ENCODE results near the gene DYRK1A. TPM values are rescaled to one million over a fixed set of nuclear protein-coding genes. Genes with fewer than 3 reads are reported as not detected.
A peak's percentile ranks its signal among the peaks of the same experiment; 100 is the strongest.

The DYRK1A gene
- polyA plus RNA-seq, 3 donors from 2014 or later = 1.8 to 4.8 (median 4.0) TPM

DNA sequence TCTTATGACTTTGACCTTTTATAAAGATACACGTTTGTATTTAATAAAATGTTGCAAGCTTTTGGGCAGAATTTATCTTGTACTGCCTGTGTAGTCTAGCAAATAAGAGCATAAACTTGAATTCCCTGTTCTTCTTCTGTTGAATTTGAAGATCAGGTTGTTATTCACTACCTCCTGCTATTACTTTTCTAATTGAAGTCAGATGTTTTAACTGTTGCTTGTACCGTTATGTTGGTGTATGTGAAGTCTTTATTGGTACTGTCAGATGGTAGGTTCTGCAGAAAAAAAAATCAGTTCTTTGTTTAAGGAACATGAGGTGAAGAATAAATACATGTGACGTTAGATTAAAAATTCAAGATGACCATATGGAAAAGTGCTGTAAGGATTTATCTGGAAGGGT, 69.1 kb downstream of the DYRK1A start:
- H3K36me3 Mint-ChIP-seq = no peaks in the 10 kb centered on the region
- H3K9me3 Mint-ChIP-seq = no peaks in the 10 kb centered on the region
- H3K27me3 Mint-ChIP-seq (ENCODE audit: low read depth in 3 of 3) = peaks cover 0 to 2% (median 0%) of the 10 kb centered on the region in 3 donors
- H3K4me1 Mint-ChIP-seq = peaks cover 33 to 40% of the 10 kb centered on the region in 2 donors
- no peak for DNase-seq
- no peak overlapping the region for H3K4me3 Mint-ChIP-seq
- no peak overlapping the region for H3K27ac Mint-ChIP-seq

- DNase-seq = no peak
- Mint-ChIP-seq H3K27me3 (ENCODE audit: low read depth in 3 of 3) (peaks cover 0 to 1% (median 0%) of the 10 kb centered on the region in 3 donors), H3K4me1 (peaks cover 33 to 40% of the 10 kb centered on the region in 2 donors), H3K9me3 (no peaks in the 10 kb centered on the region), H3K27ac (no peak overlapping the region), H3K36me3 (no peaks in the 10 kb centered on the region), H3K4me3 (no peak overlapping the region)
These were observed 69.6 kb downstream of the DYRK1A start for GRCh38 chr21:37436174-37436573.

GRCh38 chr21:37437376-37438080, 71.0 kb downstream of the DYRK1A start:
- Mint-ChIP-seq H3K27ac (peak overlapping the region in 2 of 6 donors; percentile 54 to 70), H3K9me3 (no peaks in the 10 kb centered on the region), H3K36me3 (no peaks in the 10 kb centered on the region), H3K27me3 (ENCODE audit: low read depth in 3 of 3) (no peaks in the 10 kb centered on the region), H3K4me1 (peaks cover 35 to 40% of the 10 kb centered on the region in 2 donors), H3K4me3 (no peak overlapping the region)
- DNase-seq = no peak

GRCh38 chr21:37443683-37444082, 77.1 kb downstream of the DYRK1A start:
- no peak for DNase-seq
- Mint-ChIP-seq H3K27ac (peak overlapping the region in 2 of 6 donors; percentile 3 to 46), H3K4me3 (no peak overlapping the region), H3K4me1 (peaks cover 78 to 83% of the 10 kb centered on the region in 2 donors), H3K36me3 (no peaks in the 10 kb centered on the region), H3K9me3 (no peaks in the 10 kb centered on the region), H3K27me3 (ENCODE audit: low read depth in 3 of 3) (no peaks in the 10 kb centered on the region)

DNA sequence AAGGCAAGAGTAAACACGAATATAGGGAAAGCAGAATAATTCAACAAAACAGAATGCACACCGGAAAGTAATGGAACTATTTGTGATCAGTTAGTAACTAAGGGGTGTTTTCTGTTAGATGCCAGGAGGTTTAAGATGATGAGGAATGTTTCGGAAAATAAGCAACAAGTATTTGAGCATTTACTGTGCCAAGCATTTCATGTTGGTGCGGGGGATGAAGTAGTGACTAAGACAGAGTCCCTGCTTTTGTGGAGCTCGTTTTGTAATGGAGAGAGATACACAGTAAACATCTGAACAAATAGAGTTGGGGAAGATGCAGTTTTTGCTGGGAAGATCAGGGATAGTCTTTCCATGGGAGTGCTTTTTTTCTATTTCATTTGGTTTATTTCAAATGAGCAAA, 78.7 kb downstream of the DYRK1A start:
- DNase-seq = no peak
- H3K36me3 Mint-ChIP-seq = no peaks in the 10 kb centered on the region
- H3K4me3 Mint-ChIP-seq = peak overlapping the region in 1 of 5 donors; percentile 33
- H3K27me3 Mint-ChIP-seq (ENCODE audit: low read depth in 3 of 3) = no peaks in the 10 kb centered on the region
- H3K27ac Mint-ChIP-seq = peak overlapping the region in 1 of 6 donors; percentile 10
- no peaks in the 10 kb centered on the region for H3K9me3 Mint-ChIP-seq
- peaks cover 91 to 99% of the 10 kb centered on the region in 2 donors for H3K4me1 Mint-ChIP-seq

- peak overlapping the region in 3 of 5 donors; percentile 3 to 18 (median 8) for H3K4me3 Mint-ChIP-seq
- H3K27me3 Mint-ChIP-seq (ENCODE audit: low read depth in 3 of 3) = peaks cover 0 to 3% (median 0%) of the 10 kb centered on the region in 3 donors
- peaks cover 84 to 99% of the 10 kb centered on the region in 2 donors for H3K4me1 Mint-ChIP-seq
- peak overlapping the region; percentile 58 to 74 (median 61) for H3K27ac Mint-ChIP-seq
- DNase-seq = no peak
- no peaks in the 10 kb centered on the region for H3K9me3 Mint-ChIP-seq
- H3K36me3 Mint-ChIP-seq = no peaks in the 10 kb centered on the region
These were observed 80.0 kb downstream of the DYRK1A start for GRCh38 chr21:37446552-37446951.

GRCh38 chr21:37447288-37447936, 80.8 kb downstream of the DYRK1A start:
- peak overlapping the region; percentile 56 to 71 (median 59) for H3K4me3 Mint-ChIP-seq
- H3K9me3 Mint-ChIP-seq = no peaks in the 10 kb centered on the region
- H3K36me3 Mint-ChIP-seq = no peaks in the 10 kb centered on the region
- DNase-seq = peak in 2 of 3 donors; percentile 16 to 18
- H3K4me1 Mint-ChIP-seq = peaks cover 84 to 99% of the 10 kb centered on the region in 2 donors
- H3K27me3 Mint-ChIP-seq (ENCODE audit: low read depth in 3 of 3) = peaks cover 0 to 3% (median 0%) of the 10 kb centered on the region in 3 donors
- peak overlapping the region; percentile 58 to 92 (median 88) for H3K27ac Mint-ChIP-seq

DNA sequence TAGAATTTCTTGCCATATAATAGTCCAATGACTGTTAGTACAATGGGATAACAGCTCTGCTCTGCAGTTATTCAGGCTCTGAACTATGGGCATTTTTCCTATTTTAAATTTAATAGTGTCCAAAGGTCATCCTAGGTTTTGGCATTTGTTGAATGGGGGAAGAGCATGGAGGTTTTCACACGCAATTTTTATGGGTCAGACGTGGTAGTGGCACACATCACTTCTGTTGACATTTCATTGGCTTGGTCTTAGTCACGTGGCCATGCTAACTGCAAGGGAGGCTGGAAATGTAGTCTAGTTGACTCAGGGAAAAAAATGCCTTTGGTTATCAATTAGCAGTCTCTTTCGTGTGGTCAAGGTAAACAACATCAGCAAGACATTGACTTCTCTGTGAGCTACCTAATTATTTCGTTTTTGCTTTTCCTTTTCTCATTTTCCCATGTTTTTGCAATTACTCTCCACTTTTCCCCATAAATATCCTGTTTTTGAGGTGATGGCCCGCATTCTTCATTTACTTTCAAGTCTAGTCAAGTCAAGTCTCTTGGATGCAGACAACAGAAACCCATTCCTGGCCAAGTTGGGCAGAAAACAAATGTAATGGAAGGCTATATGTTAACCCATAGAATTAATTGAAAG, 82.8 kb downstream of the DYRK1A start:
- Mint-ChIP-seq H3K4me1 (peaks cover 80 to 98% of the 10 kb centered on the region in 2 donors), H3K27me3 (ENCODE audit: low read depth in 3 of 3) (peaks cover 0 to 3% (median 3%) of the 10 kb centered on the region in 3 donors), H3K27ac (peak overlapping the region in 4 of 6 donors; percentile 15 to 81 (median 32)), H3K36me3 (no peaks in the 10 kb centered on the region), H3K4me3 (peak overlapping the region in 1 of 5 donors; percentile 7), H3K9me3 (no peaks in the 10 kb centered on the region)
- DNase-seq = no peak

- Mint-ChIP-seq H3K4me3 (no peak overlapping the region), H3K9me3 (no peaks in the 10 kb centered on the region), H3K4me1 (peaks cover 79 to 98% of the 10 kb centered on the region in 2 donors), H3K36me3 (no peaks in the 10 kb centered on the region), H3K27ac (peak overlapping the region in 5 of 6 donors; percentile 12 to 61 (median 40)), H3K27me3 (ENCODE audit: low read depth in 3 of 3) (peaks cover 0 to 3% (median 3%) of the 10 kb centered on the region in 3 donors)
- no peak for DNase-seq
These were observed 83.9 kb downstream of the DYRK1A start for GRCh38 chr21:37450445-37450941.

GRCh38 chr21:37451446-37451845, 84.9 kb downstream of the DYRK1A start:
- Mint-ChIP-seq H3K27me3 (ENCODE audit: low read depth in 3 of 3) (peaks cover 0 to 3% (median 3%) of the 10 kb centered on the region in 3 donors), H3K4me3 (no peak overlapping the region), H3K9me3 (no peaks in the 10 kb centered on the region), H3K36me3 (no peaks in the 10 kb centered on the region), H3K4me1 (peaks cover 82 to 99% of the 10 kb centered on the region in 2 donors), H3K27ac (peak overlapping the region; percentile 20 to 83 (median 42))
- DNase-seq = no peak

- H3K4me3 Mint-ChIP-seq = peak overlapping the region in 3 of 5 donors; percentile 7 to 10 (median 7)
- H3K27ac Mint-ChIP-seq = peak overlapping the region; percentile 10 to 83 (median 42)
- no peak for DNase-seq
- H3K4me1 Mint-ChIP-seq = peaks cover 81 to 98% of the 10 kb centered on the region in 2 donors
- no peaks in the 10 kb centered on the region for H3K9me3 Mint-ChIP-seq
- H3K27me3 Mint-ChIP-seq (ENCODE audit: low read depth in 3 of 3) = peaks cover 0 to 3% (median 3%) of the 10 kb centered on the region in 3 donors
- H3K36me3 Mint-ChIP-seq = no peaks in the 10 kb centered on the region
These were observed 85.7 kb downstream of the DYRK1A start for GRCh38 chr21:37452227-37452626.

GRCh38 chr21:37453350-37453749, 86.8 kb downstream of the DYRK1A start:
- H3K4me1 Mint-ChIP-seq = peaks cover 81 to 98% of the 10 kb centered on the region in 2 donors
- peak overlapping the region in 5 of 6 donors; percentile 6 to 65 (median 39) for H3K27ac Mint-ChIP-seq
- H3K27me3 Mint-ChIP-seq (ENCODE audit: low read depth in 3 of 3) = peaks cover 0 to 3% (median 3%) of the 10 kb centered on the region in 3 donors
- no peaks in the 10 kb centered on the region for H3K36me3 Mint-ChIP-seq
- peak overlapping the region in 1 of 5 donors; percentile 11 for H3K4me3 Mint-ChIP-seq
- DNase-seq = no peak
- H3K9me3 Mint-ChIP-seq = no peaks in the 10 kb centered on the region

GRCh38 chr21:37454869-37455503, 88.4 kb downstream of the DYRK1A start:
- DNase-seq = no peak
- no peaks in the 10 kb centered on the region for H3K36me3 Mint-ChIP-seq
- no peaks in the 10 kb centered on the region for H3K9me3 Mint-ChIP-seq
- H3K4me1 Mint-ChIP-seq = peaks cover 83 to 98% of the 10 kb centered on the region in 2 donors
- peak overlapping the region in 5 of 6 donors; percentile 4 to 82 (median 57) for H3K27ac Mint-ChIP-seq
- H3K27me3 Mint-ChIP-seq (ENCODE audit: low read depth in 3 of 3) = peaks cover 0 to 7% (median 3%) of the 10 kb centered on the region in 3 donors
- peak overlapping the region in 2 of 5 donors; percentile 0 to 37 for H3K4me3 Mint-ChIP-seq
